SK-N-SH treated with all-trans-retinoic acid at 6 μM for 48 hours (cell line): Measurements from ENCODE around the gene SMARCAD1.

Experiments
- ARNTL ChIP-seq: fragments of 450-650 bp; formaldehyde crosslinking; IDR thresholded peaks from 2 replicates; pipeline ENCODE4 v1.5.0; 2020; ENCODE audit warnings: low read depth, mild to moderate bottlenecking, moderate library complexity, borderline replicate concordance
- BACH2 ChIP-seq: fragments of 250-450 bp; sonication (Bioruptor Pico); IDR thresholded peaks from 2 replicates; pipeline ENCODE4 v1.9.0; 2021; ENCODE audit warnings: mild to moderate bottlenecking, borderline replicate concordance
- CREB5 ChIP-seq: fragments of 250-450 bp; sonication (Bioruptor Pico); IDR thresholded peaks from 2 replicates; pipeline ENCODE4 v1.5.1; 2020; ENCODE audit warnings: low read depth, mild to moderate bottlenecking, moderate library complexity
- CSDC2 ChIP-seq: fragments of 250-450 bp; sonication (Bioruptor Pico); IDR thresholded peaks from 2 replicates; pipeline ENCODE4 v1.5.0; 2020; ENCODE audit warnings: mild to moderate bottlenecking, moderate library complexity
- CSRNP3 ChIP-seq: fragments of 250-450 bp; sonication (Bioruptor Pico); IDR thresholded peaks from 2 replicates; pipeline ENCODE4 v1.5.1; 2021; ENCODE audit warnings: mild to moderate bottlenecking, moderate library complexity
- PATZ1 ChIP-seq: fragments of 250-450 bp; sonication (Bioruptor Pico); IDR thresholded peaks from 2 replicates; pipeline ENCODE4 v1.8.0; 2020; ENCODE audit warnings: mild to moderate bottlenecking, moderate library complexity, borderline replicate concordance
- RARB ChIP-seq: fragments of 250-450 bp; sonication (Bioruptor Pico); IDR thresholded peaks from 2 replicates; pipeline ENCODE4 v1.8.0; 2021; ENCODE audit warnings: mild to moderate bottlenecking, moderate library complexity
- SNAI2 ChIP-seq: fragments of 250-450 bp; sonication (Bioruptor Pico); IDR thresholded peaks from 2 replicates; pipeline ENCODE4 v1.5.0; 2020; ENCODE audit warnings: mild to moderate bottlenecking, moderate library complexity
- TSHZ2 ChIP-seq: fragments of 250-450 bp; sonication (Bioruptor Pico); IDR thresholded peaks from 2 replicates; pipeline ENCODE4 v1.5.0; 2020; ENCODE audit warnings: mild to moderate bottlenecking, moderate library complexity
- ZFP3 ChIP-seq: fragments of 250-450 bp; sonication (Bioruptor Pico); IDR thresholded peaks from 2 replicates; pipeline ENCODE4 v1.5.0; 2020; ENCODE audit warnings: mild to moderate bottlenecking, moderate library complexity
- ZFP30 ChIP-seq: fragments of 450-650 bp; formaldehyde crosslinking; IDR thresholded peaks from 2 replicates; pipeline ENCODE4 v1.5.0; 2022; ENCODE audit warnings: mild to moderate bottlenecking, moderate library complexity
- ZNF70 ChIP-seq: fragments of 450-650 bp; formaldehyde crosslinking; IDR thresholded peaks from 2 replicates; pipeline ENCODE4 v1.5.0; 2020; ENCODE audit warnings: mild to moderate bottlenecking, moderate library complexity

- TF ChIP-seq ZFP30 = no peak
- TF ChIP-seq ARNTL (CRISPR knock-in tag) = no peak
- no peak for TF ChIP-seq ZFP3
- no peak for TF ChIP-seq CREB5 (CRISPR knock-in tag)
- no peak for TF ChIP-seq BACH2 (CRISPR knock-in tag)
- no peak for TF ChIP-seq CSDC2 (CRISPR knock-in tag)
- no peak for TF ChIP-seq CSRNP3
- no peak for TF ChIP-seq TSHZ2
- TF ChIP-seq SNAI2 (CRISPR knock-in tag) = no peak
- TF ChIP-seq PATZ1 (CRISPR knock-in tag) = no peak
- no peak for TF ChIP-seq RARB (CRISPR knock-in tag)
- TF ChIP-seq ZNF70 (CRISPR knock-in tag) = no peak
These were observed 49.2 kb downstream of the SMARCAD1 start for GRCh38 chr4:94256828-94257227.
